ENCODE results near the gene AAK1.
"Not testable (repeated sequence)": the region's sequence is repeated elsewhere in the genome, so short reads cannot be mapped to it uniquely, and the experiment has no call there.

The AAK1 gene

DNA sequence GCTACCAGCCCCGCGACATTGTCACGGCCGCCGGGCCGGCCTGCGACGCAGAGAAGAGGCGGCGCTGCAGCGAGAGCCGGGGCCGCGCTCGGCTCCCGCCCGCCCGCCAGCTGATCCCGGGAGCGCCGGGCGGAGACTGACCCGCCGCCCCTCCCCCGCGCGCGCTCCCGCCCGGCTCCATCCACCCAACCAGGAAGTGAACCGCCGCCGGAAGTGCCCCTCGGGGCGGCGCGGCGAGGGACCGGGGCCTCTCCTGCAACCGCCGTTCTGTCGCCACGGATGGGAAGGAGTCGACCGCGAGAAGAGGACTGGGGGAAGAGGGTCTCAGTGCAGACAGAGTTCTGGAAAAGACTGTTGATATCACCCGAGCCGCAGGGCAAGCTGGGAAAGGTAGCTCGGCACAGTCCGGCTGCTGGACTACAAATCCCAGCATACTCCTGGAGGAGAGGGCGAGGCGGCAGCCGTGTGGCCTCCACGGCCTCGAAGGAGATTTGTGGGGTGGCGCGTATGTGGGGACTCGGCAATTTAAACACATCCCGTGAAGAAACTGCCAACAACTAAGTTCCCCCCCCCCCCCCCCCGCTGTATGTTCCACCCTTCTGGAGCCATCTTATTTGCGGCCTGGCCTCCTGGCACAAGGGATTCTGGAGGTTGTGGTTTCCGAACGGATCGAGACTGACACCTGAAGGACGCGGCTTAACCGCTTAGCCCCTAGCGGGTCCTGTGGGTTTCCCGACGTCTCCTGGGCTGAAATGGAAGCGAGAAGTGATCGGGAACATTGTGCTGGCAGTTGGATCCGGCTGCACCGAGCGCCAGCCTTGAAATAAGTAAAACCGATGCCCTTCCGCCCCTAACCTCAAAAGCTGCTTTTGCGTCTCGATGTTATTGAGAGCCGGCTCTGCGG, at the start of gene AAK1:
Gene AAK1, minus strand, starts transcription at position 138 of the 904 bp plus-strand sequence. CDS start 699 bp downstream, outside the sequence.
- DNase-seq, result peak; percentile 99

DNA sequence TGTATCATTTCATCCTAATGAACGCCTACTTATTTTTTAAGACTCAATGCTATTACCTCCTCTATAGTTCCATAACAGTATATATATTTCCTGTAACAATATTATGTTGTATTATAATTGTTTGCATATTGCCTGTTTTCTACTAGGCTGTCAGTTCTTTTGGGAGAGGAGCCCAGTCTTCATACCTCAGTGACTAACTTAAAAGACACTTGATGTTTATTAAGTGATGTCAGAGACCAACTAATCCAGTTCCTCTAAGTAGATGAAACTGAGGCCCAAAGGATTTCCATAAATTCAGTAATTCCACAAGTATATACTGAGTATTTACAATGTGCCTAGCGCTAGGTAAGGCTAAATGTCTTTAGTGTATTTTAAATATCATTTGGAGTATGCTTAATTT, 48.9 kb upstream of the AAK1 start:
- no peak for DNase-seq

DNA sequence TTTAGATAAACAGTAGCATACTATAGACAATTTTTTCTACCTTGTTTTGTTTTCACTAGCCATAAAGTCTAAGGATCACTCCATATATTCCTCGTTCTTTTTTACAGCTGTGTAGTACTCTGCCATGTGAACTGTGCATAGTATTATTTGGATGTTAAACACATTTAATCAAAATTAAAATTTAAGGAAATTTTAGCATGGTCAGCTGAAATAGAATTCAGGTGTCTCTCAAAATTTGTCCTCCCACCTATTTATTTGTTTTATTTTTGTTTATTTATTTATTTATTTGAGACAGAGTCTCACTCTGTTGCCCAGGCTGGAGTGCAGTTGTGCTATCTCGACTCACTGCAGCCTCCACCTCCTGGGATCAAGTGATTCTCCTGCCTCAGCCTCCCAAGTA, 46.4 kb upstream of the AAK1 start:
- no peak for DNase-seq

DNA sequence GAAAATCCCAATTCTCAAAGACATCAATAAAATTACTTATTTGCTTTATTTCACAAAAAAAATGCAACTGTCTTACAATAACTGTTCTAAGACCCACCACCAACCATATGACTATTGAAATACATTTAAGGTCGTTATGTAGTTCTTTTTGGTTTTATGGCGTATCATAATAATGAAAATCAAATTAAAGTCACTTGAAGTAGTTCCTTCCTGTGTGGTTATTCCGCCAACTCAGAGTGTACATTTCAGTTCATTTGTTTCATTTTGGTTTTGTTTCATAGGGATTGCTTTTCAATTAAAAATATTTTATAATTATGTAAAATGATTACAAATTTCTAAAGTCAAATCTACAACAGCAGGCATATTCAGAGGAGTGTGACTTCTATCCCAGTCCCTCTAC, 45.9 kb upstream of the AAK1 start:
- no peak for DNase-seq

DNA sequence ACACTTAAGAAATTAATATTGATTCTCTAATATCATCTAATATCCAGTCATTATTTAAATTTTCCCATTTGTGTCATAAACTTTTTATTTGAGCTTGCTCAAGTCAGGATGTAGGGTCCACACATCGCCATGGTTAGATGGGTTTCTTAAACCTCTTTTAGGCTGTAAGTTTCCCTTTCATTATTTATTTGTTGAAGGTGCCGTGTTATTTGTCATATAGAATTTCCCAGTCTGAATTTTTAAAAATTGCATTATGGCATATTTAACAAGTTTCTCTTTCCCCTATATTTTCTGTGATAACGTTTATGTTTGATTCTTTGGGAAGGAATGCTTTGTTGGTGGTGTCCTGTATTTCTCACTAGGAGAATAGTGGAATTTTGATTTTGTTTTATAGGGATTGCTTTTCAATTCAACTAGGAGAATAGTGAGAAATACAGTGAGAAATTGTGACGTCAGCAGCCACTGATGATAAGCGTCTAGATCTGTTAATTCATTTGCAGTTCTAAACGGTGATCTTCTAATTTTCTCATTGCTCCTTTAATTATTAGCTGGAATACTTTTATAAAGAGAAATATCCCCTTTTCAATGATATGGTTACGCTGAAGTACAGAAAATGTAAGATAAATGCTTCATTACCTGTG, 44.6 kb upstream of the AAK1 start:
- DNase-seq, result no peak

DNA sequence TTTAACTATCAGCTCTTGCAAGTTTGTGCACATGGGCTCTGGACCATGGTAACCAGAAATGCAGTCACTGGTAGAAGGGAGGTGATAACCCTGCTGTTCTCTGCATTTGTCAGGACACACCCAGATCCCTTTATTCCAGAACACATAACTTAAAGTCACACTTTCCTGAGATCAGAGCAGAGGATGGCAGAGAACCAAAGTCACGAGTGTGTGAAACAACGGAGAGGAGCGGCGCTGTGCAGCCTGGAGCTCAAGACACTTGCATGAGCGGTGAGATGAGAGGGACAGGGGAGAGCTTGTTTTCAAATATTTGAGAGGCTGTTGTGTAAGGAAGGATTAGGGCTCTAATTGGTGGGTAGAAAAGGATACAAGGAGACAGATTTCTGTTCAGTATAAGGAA, 43.3 kb upstream of the AAK1 start:
- no peak for DNase-seq

DNA sequence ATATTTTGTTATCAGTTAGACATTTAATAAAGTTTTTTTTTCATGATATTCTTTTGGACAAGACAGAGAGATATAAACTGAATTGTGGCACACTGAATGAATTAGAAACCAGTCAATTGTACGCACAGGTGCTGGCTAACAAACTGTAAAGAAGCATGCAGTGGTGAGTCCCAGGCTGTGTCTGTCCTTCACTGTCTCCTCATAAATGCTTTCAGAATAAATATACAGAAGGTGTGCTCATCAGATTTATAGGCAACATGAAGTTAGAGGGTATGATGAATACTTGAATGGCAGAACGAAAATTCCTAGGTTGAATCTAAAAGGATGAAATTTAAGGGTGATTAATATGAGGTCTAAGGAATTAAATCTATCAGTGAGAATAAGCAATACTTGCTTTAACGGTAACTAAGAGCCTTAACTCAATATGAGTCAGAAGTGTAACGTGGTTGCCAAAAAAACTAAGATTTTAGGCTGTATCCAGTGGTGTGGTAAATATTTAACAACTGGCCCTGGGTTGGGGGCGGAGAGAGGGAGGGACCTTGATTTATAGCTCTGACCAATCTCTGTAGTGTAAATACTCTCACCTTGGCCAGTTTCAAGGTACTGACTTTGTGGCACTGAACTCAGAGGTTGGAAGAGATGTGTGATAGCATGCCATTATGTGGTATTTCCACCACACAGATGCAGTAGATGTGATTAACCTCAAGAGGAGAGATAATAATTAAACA, 41.9 kb upstream of the AAK1 start:
- DNase-seq, result no peak

DNA sequence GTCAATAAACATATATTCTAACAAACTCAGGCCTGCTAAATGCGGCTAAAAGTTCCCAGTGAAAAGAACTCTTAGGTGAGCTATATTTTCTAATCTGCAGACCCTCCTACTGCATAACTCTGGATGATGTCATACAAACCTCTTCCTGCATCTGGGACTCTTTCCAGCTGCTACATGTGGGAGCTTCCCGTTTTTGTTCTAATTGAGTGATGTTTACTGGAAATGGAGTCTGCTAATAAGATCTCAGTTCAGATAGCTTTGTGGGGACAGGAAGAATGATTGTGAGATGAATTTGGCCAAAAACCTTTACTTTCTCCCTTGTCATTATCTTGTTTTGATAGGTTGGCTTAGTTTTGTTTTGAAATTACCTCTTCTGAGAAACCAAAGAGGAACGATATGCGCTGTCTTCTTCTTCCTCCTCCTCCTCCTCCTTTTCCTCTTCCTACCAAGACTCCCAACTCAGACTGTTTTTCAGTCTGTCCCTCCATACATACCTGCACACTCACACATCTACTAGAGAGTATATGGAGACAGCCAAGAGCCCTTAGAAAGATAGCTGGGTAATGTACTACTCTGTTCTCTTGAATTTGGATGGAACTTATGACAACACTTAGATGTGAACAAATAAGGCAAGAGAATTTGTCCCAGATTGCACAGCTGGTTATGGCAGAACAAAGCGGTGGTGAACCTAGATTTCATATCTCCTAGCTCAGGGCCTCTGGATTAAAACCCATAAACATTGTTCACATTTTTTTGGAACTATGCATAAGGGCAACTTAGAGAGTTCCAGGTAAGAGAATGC, 39.8 kb upstream of the AAK1 start:
- DNase-seq, result no peak

DNA sequence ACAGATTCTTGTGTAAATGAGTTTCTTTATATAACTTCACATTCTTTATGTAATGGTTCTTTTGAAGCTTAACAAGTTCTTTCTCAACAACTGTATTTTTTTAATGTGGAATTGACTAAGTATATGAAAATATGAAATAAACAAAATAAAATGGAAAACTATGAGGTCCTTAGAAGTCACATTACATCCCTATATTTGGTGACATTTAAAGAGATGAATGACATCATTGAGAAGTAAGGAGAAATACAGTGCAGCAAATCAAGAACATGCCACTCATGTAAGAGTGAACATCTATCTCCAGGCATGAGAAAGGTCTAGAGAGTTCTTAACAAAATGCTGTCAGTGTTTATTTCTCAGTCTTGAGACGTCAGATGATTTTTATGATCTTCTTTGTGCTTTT, 39.0 kb upstream of the AAK1 start:
- no peak for DNase-seq

DNA sequence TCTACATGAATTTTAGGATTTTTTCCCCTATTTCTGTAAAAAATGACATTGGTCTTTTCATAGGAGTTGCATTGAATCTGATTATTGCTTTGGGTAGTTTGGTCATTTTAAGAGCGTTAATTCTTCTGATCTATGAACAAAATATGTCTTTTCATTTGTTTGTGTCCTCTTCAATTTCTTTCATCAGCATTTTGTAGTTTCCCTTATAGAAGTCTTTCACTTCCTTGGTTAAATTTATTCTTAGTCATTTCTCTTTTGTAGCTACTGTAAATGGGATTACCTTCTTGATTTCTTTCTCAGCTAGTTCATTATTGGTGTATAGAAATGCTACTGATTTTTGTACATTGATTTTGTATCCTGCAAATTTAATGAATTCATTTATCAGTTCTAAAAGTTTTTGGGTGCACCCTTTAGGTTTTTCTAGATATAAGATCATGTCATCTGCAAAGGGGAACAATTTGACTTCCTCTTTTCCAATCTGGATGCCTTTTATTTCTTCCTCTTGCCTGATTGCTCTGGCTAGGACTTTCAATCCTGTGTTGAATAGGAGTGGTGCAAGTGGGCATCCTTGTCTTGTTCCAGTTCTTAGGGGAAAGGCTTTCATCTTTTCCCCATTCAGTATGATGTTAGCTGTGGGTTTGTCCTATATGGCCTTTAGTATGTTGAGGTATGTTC, 36.6 kb upstream of the AAK1 start:
- no peak for DNase-seq

DNA sequence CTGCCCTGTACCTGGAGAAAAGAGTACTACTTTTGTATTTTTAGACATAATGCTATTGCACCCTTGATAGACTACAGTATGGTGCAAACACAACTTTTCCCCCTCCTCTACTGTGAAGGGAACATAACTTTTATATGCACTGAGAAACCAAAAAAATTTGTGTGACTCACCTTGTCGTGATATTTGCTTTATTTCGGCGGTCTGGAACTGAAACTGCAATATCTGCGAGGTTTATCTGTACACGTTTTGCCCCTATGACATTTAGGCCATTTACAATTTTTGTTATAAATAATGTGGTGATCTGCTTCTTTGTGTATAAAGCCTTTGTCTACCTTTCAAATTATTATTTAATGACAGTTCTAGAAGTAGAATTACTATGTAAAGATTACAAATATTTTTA, 34.4 kb upstream of the AAK1 start:
- DNase-seq, result no peak

DNA sequence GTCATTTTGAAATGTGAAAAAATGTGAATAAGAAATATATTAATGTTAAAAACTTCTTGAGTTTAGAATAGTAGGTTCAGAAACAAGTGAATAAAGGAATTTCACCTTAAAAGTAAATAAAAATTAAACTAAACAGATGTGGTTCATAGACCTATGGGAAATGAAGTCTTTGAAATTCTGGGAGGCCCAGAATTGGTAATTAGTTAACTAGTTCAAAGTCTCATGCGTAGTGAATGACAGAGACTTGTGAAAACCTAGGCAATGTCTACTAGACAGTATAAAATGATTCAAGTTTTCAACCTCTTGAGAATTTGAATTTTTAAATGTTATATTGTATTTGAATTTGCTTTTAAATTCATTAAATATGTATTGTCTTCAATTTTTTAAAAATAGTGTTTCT, 32.6 kb upstream of the AAK1 start:
- no peak for DNase-seq

DNA sequence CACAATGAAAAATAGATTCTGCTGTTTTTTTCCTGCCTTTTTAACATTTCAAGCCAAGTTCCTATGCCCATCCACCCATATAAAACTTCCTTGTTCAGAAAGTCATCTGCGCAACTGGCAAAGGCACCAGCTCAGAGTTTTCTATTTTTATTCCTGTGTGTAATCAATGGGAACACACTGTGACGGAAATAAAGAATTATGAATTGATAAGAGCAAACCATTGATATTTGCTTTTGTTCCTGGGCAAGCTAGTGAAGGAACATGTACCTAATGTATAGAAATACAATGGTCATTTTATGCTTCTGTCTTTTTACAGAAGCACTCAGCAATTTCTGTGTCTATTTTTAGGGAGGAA, 30.8 kb upstream of the AAK1 start:
- DNase-seq, result no peak

DNA sequence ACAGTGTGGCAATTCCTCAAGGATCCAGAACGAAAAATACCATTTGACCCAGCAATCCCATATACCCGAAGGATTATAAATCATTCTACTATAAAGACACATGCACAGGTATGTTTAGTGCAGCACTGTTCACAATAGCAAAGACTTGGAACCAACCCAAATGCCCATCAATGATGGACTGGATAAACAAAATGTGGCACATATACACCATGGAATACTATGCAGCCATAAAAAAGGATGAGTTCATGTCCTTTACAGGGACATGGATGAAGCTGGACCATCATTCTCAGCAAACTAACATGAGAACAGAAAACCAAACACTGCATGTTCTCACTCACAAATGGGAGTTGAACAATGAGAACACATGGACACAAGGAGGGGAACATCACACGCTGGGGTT, 29.6 kb upstream of the AAK1 start:
- DNase-seq, result not testable (repeated sequence)

DNA sequence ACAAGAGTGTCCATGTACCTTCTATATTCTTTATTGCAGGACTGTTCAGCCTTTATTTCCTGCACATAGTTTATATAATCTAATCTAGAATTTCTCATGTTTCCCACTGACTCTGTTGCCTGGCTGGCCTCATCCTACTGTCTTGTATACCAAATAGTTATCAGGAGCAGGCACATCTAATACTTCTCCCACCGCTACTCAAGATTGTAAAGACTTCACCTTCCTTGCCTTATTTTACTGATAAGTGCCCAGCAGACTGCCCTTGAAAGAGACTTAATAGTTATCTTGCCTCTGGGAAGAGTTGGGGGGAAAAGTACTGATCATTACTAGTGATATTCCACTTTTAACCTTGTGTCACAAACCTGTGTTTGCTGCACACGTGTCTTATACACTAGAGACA, 26.1 kb upstream of the AAK1 start:
- no peak for DNase-seq

DNA sequence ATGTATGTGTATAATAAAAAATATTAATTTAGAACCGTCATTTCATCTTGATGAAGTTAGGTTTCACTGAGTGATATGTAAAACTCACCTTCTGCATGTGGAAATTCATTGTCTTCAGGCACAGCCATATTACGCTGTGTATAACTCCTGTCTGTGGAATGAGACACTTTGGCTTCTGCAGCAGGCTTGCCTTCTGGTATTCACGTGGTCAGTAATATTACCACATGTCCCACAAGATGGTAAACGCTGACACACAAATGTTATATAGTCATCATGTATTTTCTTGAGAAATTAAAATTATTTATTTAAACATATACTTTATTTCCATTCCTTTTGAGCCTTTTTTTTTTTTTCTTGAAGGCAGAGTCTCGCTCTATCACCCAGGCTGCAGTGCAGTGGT, 25.1 kb upstream of the AAK1 start:
- no peak for DNase-seq

DNA sequence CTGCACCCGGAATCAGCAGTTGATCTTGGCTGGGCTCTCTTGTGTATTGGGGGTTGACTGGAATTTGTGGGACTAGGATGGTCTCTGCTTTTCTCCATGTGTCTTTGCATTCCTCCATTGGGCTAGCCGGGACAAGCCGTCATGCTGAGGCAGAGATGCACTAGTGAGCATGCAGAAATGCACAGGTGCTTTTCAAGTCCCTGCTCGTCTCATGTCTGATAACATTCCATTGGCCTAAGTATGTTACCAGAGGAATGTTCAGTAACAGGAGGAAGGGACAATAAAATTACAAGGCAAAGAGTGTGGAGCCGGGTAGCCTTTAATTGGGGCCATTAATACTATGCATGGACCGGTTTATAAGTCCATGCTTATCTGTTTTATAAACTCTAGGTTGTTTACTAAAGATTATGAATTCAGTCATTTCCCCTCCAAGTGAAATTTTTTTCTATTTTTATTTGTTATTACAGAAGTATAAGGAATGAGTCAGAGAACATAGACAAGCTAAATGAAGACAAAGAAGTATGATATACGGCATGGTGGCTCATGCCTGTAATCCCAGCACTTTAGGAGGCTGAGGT, 24.4 kb upstream of the AAK1 start:
- DNase-seq, result no peak

DNA sequence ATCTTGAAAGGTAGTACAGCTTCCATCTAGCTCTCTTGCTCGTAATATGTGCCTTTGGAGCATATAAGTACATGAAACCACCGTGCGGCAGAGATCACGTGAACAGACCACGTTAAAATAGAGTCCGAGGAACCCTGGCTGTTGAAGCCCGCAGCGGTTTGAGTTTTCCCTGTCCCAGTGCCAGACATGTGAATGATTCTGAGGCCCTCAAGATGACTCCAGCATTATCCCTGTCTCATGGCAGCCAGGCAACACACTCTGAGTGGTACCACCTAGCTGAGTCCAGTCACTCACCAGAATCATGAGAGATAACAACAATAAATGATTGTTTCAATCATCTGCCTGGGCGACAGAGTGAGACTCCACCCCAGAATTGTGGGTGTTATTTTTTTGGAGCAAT, 21.6 kb upstream of the AAK1 start:
- DNase-seq, result no peak

DNA sequence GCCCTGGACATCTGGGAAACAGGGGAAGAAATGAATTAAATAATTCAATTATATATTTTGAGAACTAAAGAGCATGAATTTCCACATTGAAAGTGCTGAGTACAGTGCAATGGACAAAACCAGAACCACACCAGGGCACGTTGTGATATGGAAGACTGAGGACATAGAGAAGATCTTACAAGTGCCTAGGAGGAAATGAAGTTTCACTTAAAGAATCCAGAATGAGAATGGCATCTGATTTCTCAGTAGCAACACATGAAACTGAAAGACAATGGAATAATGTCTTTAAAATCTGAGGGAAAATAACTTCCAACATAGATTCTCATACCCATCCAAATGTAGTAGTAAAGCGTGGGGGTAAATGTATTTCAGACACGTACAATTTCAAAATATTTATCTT, 20.3 kb upstream of the AAK1 start:
- no peak for DNase-seq

DNA sequence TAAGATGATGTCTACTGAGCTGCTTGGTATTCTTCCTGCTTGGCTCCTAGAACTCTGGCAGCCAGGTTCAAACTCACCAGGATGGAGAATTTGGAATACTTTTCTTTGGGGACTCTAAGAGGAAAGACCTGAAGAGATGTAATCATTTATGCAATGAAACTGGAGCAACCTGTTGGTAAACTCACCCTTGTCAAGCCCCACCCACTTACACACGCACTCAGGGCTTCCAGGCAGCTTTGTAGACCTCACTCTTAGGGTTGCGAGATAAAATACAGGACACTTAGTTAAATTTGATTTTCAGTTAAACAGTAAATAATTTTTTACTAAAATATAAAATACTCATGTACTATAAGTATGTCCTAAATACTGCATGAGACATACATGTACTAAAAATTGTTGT, 19.0 kb upstream of the AAK1 start:
- not testable (repeated sequence) for DNase-seq

DNA sequence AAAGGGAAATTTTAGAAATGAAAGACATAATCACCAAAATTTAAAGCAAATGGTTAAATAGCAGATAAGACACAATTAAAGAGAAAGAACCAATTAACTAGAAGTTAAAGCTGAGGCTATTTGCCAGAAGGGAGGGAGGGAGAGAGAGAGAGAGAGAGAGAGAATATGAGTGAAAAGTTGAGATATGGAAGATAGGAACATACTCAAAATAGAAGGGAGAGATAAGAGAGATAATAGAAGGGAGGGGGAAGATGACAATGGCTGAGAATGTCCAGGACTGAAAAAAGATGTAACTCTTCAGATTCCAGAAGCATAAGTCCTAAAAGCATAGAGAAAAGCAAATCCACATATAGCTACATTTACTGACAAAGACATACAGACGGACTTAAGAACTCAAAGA, 17.1 kb upstream of the AAK1 start:
- no peak for DNase-seq

DNA sequence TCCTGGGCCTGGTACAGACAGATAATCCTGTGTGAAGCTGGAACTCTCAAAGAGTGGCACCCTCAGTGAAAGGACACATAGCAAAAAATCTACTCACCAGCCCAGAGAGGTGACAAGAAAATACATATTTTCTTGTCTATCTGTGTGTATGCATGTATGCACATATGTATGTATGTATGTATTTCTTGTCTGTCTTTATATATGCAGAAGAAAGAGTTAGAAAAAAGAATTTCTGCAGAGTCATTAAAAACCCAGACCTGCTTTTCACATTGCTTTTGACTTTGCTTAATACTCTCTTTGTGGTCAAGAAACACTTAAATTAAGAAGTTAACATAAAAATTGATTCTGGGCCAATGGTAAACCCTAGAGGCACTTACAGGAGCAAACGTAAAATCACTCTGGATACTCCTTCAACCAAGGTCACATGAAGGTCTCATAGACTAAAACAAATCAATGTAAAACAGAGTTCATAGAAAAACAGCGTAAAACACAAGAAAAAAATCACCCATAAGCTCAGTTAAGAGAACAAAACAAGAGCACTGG, 16.5 kb upstream of the AAK1 start:
- no peak for DNase-seq

Measured in retina (tissue), 1 donor.